ENCODE measurements around the gene SREK1IP1.

Gene SREK1IP1

DNA sequence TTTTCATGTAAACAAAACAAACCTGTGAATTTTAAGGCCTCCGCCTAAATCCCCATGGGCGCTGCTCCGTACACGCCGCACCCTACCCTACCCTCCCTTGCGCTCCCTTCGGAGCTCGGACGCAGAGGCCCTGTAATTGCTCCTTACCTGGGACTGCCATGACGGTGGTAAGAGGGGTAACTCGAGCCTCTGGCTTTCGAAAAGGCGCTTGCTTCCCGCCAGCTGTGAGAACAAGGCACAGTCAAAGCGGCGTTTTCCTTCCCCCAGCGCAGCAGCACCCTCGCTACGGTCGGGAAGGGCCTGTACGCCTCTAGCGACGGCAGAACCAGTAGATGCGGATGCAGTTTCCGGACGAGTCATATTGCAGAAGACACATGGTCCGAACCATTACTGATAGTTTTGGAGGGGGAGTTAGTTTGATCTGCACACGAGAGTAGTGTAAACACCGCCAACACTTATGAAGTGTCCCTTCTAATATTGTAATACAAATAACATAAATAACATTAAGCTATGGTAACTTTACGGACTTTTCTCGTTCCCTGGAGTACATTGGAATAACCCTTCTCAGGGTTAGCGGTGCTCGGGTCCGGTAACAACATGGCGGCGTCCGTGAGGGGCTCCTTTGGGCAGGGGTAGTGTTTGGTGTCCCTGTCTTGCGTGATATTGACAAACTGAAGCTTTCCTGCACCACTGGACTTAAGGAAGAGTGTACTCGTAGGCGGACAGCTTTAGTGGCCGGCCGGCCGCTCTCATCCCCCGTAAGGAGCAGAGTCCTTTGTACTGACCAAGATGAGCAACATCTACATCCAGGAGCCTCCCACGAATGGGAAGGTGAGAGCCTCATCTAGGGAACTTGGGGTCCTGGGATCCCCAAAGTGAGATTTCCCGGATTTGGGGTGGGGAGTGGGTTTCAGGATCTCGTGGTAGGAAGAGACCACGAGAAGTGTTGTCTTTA lies at the start of gene SREK1IP1, which contains the start of gene CWC27:
SREK1IP1 (minus strand) TSS at position 334 of the 955 bp plus-strand sequence; CDS start at position 160, 174 bp downstream.
CWC27 (plus strand) TSS at position 573 of the 955 bp plus-strand sequence; CDS start at position 790, 217 bp downstream.
- DNase-seq (ENCODE audit: low spot score) = peak; percentile 35

DNA sequence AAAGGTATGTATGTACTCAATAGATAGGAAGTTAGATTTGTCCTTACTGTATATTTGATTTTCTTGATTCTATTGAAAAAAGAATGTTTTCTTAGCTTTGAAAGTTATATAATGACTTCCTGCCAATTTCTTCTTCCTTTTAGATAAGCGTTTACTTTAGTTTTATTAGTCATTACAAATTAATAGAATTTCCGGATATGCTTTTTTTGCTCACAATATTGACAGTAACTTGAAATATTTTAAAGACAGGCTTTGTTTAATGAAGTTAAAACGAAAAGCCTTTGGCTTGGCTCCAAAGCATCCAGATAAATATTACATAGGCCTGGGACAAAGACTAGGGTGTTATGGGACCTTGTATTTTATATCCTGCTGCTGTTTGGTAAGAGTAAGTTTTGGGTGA lies 49.8 kb upstream of the SREK1IP1 start:
- DNase-seq (ENCODE audit: low spot score) = no peak

DNA sequence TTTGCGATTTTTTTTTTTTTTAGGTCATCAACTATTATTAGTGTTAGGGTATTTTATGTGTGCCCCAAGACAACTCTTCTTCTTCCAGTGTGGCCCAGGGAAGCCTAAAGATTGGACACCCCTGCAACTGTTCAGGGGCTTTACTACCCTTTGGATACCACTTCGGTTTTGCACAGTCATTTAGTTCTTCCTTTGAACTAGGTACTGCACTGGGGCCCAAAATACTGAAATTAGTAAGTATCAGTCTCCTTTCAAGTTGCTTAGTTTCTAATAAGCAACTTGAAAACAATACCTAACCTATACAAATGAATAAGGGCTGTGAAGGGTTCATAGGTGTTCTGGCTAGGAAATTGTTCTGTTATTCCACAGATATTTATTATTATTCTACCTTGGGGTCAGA lies 45.6 kb upstream of the SREK1IP1 start:
- no peak for DNase-seq (ENCODE audit: low spot score)

DNA sequence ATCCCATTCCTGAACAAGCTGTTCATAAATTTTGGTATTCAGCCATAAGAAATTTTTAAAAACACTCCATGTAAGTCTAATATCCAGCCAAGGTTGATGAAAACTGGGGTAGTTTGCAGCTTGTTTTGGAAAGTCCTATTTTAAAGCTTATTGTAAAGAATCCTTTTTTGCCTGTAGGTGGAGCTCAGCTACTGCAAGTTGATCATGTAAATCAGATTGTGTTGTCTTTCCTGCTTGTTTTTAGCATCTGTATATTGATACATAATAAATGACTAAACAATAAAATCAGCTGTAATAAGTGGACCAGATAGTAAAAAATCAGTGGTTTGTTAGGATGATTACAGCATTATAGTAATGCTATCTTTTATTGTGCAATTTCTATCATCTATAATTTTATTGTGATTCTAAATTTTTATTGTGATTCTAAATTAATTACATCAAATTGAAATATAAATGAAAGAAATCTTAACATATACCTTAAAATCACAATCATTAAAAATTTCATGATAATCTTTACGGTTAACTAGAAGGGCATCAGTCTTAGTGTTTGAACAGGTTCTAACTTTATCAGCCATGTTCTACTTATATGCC lies 42.7 kb upstream of the SREK1IP1 start:
- DNase-seq (ENCODE audit: low spot score) = no peak

DNA sequence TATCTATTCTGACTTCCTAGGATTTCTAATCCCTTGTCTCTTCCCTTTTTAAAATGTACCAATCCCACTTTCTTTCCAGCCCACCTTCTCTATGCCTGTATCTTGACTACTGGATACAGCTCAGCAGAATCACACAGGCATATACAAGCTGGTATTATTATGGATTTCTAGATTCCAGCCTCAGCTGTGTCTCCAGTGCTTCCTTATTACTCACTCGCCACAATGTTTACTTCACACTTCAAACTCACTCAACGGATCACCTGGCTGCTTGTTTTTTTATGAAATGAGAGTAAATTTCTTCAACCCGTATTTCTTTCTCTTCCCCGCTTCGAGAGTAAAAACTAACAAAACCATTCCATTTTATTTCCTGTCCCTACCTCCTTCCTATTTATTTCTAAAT lies 39.0 kb upstream of the SREK1IP1 start:
- no peak for DNase-seq (ENCODE audit: low spot score)

DNA sequence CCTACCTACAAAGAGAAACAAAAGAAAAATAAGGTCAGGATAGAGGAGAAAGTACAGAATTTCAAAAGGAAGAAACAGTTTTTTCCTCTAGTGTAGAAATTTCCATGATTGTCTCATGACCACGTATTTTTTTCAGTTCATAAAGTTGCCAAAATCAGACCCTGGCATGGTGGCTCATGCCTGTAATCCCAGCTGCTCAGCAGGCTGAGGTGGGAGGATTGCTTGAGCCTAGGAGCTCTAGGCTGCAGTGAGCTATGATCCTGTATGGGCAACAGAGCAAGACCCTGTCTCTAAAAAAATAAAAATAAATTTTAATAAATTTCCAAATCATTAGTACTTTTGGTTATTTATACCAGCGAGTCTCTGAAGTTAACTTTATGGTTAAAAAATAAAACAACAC lies 38.0 kb upstream of the SREK1IP1 start:
- no peak for DNase-seq (ENCODE audit: low spot score)

DNA sequence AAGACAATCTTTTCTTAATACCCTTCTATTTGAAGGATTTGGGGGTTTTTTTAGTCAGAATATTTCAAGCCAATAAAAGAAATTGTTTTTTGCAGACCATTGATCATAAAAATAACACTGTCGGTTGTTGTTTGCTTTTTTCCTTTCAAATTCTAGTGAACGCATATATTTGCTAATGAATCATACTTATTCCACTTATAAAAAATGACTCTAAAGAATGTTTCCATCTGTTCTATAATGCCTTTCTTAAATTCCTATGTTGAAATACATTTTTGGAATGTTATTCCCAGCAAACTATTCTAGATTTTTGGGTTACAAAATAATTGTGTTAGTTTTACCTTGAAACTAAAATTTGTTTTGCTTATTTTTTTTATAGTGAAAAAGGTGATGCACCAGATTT lies 32.4 kb upstream of the SREK1IP1 start:
- no peak for DNase-seq (ENCODE audit: low spot score)

DNA sequence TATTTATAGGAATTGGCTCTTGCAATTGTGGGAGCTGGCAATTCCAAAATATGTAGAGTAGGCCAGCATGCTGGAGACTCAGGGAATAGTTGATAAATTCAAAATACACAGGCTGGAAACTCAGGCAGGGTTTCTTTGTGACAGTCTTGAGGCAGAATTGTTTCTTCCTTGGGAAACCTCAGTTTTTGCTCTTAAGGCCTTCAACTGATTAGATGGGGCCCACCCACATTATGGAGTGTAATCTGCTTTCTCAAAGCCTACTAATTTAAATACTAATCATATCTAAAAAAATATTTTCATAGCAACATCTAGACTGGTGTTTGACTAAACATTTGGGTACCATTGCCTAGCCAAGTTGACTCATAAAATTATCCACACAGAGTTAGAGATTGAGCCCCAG lies 27.8 kb upstream of the SREK1IP1 start:
- no peak for DNase-seq (ENCODE audit: low spot score)

DNA sequence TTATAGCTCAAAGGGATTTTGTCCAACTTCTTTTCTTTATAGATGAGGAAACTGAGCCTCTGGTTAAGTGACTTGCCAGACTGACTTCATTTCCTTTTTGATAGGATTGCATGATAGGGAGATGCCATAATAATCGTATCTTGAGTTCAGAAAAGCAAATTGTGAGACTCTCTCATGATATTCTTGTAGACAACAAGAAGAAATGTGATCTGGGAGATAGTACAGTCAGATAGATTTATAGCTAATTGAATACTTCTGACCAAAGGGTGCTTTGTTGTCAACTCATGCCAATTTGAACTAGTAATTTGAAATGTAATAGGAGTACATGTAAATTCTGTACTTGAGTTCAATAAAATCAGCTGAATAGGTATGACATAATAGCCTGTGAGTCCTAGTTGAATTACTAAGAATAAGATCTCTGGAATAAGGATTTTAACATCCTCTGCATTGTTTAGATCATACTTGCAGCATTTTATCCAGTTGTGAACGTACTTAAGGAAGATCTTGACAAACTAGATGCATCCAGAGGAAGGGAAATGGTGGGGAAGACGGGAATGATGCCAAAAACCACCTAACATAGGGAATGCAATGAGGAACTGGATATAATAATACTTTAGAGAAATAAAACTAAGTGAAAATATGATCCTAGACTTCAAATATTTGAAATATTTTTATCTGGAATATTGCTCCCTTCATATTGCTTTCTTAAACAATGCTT lies 25.7 kb upstream of the SREK1IP1 start:
- DNase-seq (ENCODE audit: low spot score) = no peak

DNA sequence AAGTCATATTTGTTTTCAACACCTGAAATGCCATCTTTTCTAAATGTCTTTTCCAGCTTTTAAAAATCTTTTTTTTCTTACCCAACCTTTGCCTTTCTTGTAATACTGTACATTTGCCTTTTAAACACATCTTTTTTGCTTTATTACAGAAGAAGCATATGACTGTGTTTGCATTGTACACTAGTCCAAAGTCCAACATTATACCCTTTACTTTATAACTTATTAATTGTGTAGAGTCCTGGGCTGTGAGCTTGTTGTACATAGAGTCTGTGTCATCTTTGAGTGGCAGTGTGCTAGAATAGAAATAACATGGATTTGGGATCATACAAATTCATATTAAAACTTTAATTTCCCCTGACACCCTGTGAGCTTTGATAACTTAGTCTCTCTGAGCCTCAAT lies 24.0 kb upstream of the SREK1IP1 start:
- no peak for DNase-seq (ENCODE audit: low spot score)

DNA sequence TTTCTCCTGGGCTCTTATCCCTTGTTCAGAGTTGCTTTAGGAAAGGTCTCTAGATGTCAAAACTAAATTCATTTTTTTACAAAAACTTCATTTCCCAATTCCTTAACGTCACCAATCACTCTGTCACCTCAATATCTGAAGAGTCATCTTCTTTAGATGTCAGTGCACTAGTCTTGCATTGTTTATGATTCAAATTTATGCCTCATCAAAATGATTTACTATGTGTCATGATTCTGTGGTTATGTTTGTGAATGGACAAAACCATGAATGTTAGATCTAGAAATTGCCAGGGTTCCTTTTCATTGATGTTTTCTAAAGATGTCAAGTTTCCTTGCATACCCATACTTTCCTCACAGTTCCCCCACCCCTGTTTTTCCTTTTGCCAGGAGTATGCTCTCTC lies 21.7 kb upstream of the SREK1IP1 start:
- DNase-seq (ENCODE audit: low spot score) = no peak

DNA sequence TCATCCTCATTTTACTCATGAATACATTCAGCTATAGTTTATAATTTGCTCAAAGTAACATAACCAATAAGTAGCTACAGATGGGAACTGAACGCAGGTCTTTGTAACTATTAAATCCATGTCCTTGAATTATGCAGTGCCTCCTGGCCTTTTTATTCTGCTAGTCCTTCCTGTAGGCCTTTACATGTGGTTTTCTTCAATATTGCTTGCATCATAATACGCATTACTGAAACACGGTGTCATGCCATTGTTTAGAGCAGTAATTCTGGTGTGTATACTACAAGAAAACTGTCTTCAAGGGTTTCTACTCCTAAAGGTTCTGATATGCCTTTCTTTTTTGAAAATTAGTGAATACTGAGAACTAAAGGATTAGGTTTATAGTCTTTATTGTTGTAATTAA lies 21.0 kb upstream of the SREK1IP1 start:
- no peak for DNase-seq (ENCODE audit: low spot score)

DNA sequence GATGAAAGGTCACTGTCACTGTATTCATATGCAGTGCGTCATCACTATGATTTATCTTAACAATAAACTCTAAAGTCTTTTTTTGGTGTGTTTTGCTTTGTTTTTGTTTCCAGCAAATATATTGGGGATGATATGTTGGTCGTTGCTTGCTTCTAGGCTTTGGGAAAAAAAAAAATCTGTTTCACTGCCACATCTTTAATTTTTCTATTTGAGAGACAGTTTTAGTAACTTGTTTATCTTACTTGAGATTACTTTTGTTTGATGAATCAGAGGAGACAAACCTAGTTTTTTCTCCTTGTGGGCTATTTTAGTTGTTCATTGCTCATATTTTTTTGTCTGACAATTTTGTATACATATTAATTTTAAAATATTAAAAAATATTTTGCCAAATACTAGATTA lies 19.7 kb upstream of the SREK1IP1 start:
- DNase-seq (ENCODE audit: low spot score) = no peak

DNA sequence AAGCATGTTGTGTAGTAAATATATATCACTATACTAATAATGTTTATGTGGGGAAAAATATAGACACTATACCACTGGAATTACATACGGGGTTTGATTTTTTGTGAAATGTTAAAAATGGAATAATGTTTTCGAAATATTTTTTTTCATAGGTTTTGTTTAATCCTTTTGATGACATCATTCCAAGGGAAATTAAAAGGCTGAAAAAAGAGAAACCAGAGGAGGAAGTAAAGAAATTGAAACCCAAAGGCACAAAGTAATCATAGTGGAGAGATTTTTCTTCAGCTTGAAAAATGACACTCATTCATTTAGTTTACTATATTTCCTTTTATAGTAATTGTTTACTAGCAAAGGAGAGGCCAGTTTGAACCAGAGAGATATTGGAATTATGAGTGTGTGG lies 17.9 kb upstream of the SREK1IP1 start:
- DNase-seq (ENCODE audit: low spot score) = no peak

DNA sequence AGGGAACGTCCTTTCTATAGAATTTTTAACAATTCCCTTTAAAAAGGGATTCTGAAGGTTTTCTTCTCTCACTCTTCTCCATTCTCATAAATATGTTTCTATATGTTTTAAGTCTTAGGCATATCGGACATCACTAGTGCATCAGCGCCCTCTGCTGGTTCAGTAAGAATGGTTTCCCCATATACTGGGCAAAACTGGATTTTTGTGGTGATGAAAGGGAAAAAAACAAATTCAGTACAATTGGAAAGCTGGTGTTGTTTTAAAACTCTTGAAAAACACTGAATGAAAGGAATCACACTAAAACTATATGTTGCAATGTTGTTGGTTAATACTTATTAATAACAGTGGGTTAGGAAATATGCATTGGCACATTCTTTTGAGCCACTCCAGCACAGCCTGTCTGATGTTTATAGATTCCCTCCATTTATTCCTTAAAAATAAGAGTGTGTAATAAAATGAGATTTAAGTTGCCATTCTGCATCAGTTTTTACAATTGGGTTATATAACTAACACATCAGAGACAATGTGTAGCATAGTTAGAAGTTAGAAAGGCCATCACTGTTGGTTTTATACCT lies 16.0 kb upstream of the SREK1IP1 start:
- DNase-seq (ENCODE audit: low spot score) = no peak

DNA sequence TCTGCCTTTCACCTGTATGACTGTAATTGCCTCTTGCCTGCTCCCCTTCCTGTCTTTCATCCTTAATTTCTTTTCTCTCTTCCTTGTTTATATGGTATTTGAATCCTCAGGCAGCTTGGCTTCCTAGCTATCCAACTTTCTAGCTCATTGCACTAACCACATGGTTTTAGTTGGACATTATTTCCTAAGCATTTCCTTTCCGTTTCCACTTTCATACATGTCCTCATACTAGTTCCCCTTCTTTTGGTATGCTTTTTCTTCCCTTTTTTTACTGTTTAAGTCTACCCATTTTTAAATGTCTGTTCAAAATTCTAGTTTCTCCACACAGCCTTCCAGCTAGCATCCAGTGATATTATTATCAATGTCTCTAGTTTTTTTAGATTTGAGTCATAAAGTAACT lies 6.8 kb upstream of the SREK1IP1 start:
- DNase-seq (ENCODE audit: low spot score) = no peak

DNA sequence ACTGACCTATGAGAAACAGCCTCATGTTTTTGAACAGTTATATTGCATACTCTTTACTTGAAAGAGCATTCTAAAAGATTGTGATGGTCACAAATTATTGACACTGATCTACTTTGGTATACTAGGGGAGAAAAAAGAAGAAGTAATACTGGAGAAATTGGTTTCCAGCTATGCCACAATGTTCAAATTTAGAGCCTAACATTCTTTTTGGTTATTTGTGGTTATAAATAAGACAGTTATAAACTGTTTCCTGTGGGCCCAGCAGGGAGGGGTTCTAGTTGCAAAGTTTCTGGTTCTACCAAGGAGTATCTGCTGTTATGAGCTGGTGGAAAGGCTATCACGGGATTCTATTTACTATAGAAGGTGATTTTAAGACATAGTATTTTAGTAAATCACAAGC lies 5.0 kb upstream of the SREK1IP1 start:
- no peak for DNase-seq (ENCODE audit: low spot score)

DNA sequence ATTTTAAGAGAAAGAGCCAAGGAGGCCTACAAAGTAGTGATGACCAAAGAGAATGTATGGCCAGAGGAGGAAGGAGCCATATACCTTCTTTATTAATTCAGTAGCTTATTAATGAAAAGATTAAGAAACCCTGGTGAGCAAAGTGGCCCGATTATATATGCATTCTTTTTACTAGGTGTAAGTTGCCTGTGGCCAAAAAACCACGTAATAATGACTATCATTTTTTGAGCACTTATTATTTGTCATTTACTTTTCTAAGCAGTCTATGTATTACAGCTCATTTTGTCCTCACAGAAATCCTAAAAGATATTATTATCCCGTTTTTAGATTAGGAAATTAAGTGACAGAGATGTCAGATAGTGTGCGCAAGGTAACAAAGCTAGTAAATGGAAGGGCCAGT lies 3.2 kb upstream of the SREK1IP1 start:
- DNase-seq (ENCODE audit: low spot score) = no peak

DNA sequence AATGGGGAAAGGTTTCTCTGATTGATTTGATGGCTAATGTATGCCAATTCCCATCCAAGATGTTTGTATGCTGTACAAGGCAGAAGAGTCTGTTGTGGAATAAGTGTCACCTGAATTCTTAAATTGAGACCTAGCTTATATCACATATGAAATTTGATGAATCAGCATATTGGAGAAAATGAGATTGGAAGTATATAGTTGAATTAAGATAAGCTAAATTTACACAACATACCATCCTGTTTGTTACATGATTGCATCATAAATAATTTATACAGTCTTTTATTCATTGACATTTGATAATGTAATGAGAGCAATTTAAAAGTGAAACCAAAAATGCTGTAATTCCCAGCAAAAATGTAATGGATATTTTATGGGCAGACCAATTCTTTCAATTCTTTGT lies 1.4 kb upstream of the SREK1IP1 start:
- no peak for DNase-seq (ENCODE audit: low spot score)

DNA sequence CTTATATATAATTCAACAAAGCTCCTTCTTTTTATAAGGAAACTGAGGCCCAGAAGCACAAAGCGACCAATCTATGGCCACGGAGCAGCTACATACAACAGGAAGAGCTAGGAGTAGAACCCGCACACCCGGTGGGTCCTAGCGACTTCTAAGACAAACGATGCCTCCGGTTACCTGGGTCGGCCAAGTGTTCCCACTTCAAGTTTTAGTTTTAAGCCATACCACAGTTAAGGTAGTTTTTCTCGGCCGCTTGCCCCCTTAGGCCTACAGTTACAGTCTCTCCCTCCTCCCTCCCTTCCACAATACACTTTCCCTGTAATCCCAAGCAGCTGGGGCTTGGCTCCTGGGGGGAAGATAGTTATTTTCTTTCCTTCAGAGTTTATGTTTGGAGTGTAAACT lies 533 bp downstream of the SREK1IP1 start:
- no peak for DNase-seq (ENCODE audit: low spot score)

DNA sequence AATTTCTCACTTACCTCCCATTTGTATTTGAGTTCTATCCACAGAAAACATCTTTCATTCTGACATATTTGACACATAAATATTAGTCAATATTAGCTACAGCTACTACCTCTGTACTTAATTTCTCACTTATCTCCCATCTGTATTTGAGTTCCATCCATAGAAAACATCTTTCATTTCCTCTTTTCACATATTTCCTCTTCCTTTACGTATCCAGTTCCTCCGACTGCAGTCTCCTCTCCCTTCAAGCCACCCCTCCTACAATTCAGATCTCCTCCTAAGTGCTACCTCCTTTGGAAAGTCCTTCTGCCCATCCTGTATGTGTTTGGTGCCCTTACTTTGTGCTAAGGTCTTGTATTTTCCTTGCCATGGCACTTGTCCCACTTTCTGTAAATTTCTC lies 1.6 kb downstream of the SREK1IP1 start:
- no peak for DNase-seq (ENCODE audit: low spot score)

DNA sequence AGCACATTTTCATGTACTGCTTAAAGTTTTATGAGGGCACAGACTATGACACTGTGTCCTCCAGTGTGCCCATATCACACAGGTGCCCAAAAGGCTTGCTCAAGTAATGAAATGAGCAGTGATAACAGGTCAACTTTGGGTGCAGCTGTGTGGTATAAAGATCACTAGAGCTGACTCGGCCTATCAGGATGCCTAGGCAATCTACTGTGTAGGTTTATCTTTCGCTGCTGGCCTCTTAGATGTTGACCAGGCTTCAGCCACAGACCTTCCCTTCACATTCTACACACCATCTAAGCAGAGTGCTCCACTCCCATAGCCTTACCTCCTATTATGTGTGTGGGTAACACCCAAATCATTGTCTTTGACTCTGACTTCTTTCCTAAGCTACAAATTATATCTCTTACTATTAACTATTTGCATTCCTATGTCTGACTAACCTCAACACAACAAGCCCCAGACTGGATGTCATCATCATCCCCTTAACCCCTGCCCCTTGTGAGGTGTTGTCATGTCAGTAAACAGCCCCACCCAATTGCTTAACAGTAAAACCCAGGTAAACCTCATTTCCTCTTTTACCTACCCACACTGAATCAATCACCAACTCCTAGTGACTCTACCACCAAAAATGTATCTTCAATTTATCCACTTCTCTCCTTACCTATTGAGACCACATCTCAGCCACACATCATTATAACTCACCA lies 2.5 kb downstream of the SREK1IP1 start:
- DNase-seq (ENCODE audit: low spot score) = no peak
